ENCODE measurements around the gene THBD.

Gene THBD

GRCh38 chr20:23084282-23084844 is 34.9 kb upstream of the THBD start:
- DNase-seq (ENCODE audit: low read depth) = no peak

GRCh38 chr20:23083553-23084220 is 34.2 kb upstream of the THBD start:
- DNase-seq (ENCODE audit: low read depth) = no peak

GRCh38 chr20:23082846-23083552 is 33.5 kb upstream of the THBD start:
- DNase-seq (ENCODE audit: low read depth) = no peak

GRCh38 chr20:23081263-23081819 is 31.9 kb upstream of the THBD start:
- DNase-seq (ENCODE audit: low read depth) = no peak

GRCh38 chr20:23080521-23080920 is 31.0 kb upstream of the THBD start:
- no peak for DNase-seq (ENCODE audit: low read depth)

DNA sequence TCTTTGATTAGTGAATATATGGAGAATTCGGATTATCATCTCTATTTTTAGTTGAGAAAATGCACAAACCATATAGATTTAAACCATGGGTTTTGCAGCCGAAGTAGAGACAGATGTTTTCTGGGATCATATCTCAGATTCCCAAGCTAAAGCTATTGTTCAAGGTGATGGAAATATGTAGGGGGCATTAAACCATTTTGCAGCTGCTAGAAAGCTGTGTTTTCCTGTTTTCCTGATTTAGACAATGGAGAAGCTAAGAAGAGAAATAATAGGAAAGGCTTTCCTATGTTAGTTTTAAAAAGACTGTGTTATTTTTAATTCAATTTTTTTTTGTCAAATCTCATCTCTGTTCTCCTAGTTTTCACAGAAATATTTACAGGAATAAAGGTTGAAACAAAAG is 30.5 kb upstream of the THBD start:
- DNase-seq (ENCODE audit: low read depth) = no peak

DNA sequence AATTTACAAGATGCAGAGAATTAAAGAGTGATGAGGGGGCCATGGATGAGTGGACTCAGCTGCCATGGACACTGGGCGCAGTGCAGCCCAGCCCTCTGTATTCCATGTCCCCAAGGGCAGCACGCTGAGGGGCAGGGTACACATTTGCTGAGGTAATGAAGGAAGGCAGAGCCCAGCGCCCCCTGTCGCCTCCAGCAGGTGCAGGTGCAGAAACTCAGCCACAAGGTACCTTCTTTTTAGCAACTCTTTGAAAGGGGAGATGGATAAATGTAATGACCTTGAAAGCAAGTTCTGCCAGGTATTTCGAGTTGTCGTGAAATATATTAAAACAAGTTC is 29.5 kb upstream of the THBD start:
- DNase-seq (ENCODE audit: low read depth) = no peak

DNA sequence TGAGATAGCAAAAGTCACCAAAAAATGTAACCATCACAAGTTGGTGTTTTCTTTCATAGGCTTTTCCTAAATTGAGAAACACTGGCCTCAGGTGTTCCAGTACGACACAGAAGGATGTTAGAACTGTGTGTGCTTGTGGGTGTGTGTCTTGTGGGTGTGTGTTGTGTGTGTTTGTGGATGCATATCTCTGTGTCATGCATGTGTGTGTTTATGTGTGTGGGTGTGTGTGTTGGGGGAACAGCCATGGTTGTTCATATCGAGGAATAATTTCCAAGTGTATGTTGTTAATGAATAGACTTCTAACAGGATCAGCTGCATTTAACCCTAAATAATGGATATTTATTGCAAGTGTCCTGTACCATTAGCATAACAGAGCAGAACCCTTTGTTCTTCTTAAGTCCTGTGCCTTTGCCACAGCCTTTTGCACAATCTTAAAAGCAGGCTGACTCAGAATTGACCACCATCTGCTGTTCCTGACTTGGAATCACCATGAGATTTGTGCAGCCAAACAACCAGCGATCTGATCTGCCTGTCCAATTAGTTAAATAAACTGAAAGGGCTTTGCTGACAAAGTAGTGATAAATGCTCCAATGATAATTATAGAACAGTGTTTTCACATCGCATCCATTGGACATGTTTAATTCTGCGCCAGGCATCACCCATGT is 29.0 kb upstream of the THBD start:
- DNase-seq (ENCODE audit: low read depth) = no peak

DNA sequence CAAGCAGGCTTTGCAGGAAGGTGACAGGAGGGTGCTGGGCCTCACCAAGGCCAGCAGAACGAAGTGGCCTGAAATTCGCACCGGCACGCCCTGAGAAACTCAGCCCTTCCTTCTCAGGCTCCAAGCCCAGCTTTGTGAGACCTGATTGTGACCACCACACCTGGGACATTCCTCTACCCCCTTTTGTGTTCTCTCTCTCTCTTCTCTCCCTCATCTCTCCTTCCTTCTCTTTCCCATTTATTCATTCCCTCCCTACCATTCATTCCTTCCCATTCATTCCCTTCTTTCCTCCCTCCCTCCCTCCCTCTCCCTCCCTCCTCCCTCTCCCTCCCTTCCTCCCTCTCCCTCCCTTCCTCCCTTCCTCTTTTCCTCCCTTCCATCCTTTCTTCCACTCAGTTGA is 27.8 kb upstream of the THBD start:
- no peak for DNase-seq (ENCODE audit: low read depth)

DNA sequence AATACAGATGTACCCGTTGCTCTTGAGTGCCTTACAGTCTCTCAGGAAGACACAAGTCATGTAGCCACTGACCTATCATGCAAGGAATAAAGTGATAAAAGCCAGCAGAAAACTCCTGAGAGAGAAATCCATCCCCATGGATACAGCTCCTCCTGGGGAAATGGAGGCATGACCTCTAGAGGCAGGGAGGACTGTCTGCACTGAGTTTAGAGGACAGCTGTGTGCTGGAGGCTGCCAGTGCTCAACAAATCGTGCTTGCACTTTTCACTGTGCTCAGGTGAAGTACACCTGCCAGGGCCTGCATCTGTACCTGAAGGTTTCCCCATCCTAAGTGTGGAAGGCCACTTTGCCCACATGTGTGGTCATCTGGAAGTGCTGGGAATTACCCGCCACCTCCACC is 24.6 kb upstream of the THBD start:
- no peak for DNase-seq (ENCODE audit: low read depth)

- no peak for DNase-seq (ENCODE audit: low read depth)
Measured at GRCh38 chr20:23072892-23073586, 23.6 kb upstream of the THBD start.

DNA sequence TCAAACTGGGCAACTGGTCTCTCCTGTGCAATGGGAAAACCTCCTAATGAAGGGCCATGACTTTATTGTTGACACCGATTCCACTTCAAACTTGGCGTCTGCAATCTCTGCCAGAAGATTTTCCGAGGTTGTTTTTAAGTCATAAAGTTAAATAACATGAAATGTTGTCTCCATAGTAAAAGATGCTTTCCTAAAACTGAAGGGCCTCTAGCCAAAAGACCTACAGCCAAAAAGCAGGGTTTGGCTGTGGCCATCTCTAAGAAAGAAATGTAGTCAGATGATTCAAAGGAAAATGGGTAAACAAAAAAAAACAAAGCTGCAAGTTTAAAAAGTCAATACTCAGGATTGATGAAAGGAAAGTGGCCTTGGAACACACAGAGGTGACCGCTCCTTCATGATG is 22.5 kb upstream of the THBD start:
- DNase-seq (ENCODE audit: low read depth) = no peak

DNA sequence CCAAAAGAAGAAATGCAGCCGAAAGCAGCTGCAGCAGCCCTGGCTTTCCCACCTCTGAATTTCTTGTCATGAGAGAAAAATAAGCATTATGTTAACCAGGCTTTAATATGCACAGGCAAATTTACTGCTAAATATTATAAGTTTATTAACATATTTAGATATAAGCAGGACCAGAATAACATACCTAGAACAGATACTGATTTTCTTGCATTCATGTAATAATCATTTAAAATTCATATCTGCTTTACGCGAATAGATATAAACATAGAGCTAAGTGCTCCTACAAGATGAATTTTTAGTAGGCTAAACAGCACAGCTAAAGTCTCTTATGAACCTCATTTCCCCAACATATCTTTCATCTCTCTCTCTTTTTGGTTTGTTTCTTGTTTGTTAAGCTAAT is 21.9 kb upstream of the THBD start:
- no peak for DNase-seq (ENCODE audit: low read depth)

DNA sequence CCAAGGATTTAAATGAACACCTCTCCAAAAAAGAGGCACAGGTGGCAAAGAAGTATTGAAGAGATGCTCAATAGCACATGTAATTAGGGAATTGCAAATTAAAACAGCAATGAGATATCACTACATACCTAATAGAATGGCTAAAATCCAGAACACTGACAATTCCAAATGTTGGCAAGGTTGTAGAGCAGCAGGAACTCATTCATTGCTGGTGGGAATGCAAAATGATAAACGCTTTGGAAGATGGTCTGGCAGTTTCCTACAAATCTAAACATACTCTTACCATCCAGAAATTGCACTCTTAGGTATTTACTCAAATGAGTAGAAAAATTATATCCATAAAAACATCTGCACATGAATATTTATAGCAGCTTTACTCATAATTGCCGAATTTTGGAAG is 19.6 kb upstream of the THBD start:
- DNase-seq (ENCODE audit: low read depth) = no peak

GRCh38 chr20:23068283-23068682 is 18.8 kb upstream of the THBD start:
- DNase-seq (ENCODE audit: low read depth) = no peak

DNA sequence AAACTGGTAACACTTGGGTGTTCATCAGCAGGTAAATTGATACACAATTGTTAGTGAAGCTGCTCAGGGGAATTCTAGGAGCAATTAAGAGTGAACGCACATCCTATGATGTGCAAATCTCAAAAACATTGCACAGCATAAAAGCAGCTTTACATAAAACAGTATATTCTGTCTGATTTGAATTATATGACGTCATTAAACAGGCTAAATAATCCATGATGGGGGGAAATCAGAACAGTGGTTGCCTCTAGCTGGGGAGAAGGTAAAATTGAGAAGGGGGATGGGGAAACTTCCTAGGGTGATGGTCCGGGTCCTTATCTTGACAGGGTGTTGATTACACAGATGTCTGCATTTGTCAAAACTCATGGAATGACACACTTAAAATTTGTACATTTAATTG is 17.3 kb upstream of the THBD start:
- no peak for DNase-seq (ENCODE audit: low read depth)

- DNase-seq (ENCODE audit: low read depth) = no peak
Measured at GRCh38 chr20:23065266-23066201, 16.1 kb upstream of the THBD start.

- DNase-seq (ENCODE audit: low read depth) = no peak
Measured at GRCh38 chr20:23063581-23063980, 14.1 kb upstream of the THBD start.

DNA sequence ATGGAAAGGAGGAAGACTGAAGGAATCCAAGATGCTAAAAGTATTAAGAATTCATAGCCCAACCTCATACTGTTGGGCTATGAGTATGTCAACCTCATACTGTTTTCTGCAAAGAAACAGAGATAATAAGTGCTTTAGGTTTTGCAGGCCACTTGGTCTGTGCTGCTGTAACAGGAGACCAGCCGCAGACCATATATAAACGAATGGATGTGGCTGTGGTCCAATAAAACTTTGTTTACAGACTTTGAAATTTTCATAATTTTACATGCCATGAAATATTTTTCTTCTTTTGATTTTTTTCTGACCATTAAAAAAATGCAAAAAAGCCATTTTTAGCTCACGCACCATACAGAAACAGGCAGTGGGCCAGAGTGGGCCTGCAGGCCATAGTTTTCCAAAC is 13.7 kb upstream of the THBD start:
- no peak for DNase-seq (ENCODE audit: low read depth)

GRCh38 chr20:23062632-23063031 is 13.2 kb upstream of the THBD start:
- no peak for DNase-seq (ENCODE audit: low read depth)

Measured in stimulated activated CD8-positive, alpha-beta memory T cell treated with anti-CD3 and anti-CD28 coated beads, Interleukin-4, amount 100 ng/mL, for 24 hours (primary cell).